ENCODE data around the gene LIF.
"Not testable (repeated sequence)": the region's sequence is repeated elsewhere in the genome, so short reads cannot be mapped to it uniquely, and the experiment has no call there.

Gene LIF

GRCh38 chr22:30204742-30205111 lies 41.8 kb downstream of the LIF start:
- H3K36me3 ChIP-seq, result no peaks in the 10 kb centered on the region
- TF ChIP-seq, protein P1, sequence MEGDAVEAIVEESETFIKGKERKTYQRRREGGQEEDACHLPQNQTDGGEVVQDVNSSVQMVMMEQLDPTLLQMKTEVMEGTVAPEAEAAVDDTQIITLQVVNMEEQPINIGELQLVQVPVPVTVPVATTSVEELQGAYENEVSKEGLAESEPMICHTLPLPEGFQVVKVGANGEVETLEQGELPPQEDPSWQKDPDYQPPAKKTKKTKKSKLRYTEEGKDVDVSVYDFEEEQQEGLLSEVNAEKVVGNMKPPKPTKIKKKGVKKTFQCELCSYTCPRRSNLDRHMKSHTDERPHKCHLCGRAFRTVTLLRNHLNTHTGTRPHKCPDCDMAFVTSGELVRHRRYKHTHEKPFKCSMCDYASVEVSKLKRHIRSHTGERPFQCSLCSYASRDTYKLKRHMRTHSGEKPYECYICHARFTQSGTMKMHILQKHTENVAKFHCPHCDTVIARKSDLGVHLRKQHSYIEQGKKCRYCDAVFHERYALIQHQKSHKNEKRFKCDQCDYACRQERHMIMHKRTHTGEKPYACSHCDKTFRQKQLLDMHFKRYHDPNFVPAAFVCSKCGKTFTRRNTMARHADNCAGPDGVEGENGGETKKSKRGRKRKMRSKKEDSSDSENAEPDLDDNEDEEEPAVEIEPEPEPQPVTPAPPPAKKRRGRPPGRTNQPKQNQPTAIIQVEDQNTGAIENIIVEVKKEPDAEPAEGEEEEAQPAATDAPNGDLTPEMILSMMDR (IDR thresholded peaks at IDR 0.05; ENCODE audit: low read depth, low read length), result no peak
- H3K27ac ChIP-seq, result no peak overlapping the region
- H3K27me3 ChIP-seq (ENCODE audit: insufficient read depth, low read depth, severe bottlenecking), result no peaks in the 10 kb centered on the region
- H3K9me3 ChIP-seq (ENCODE audit: severe bottlenecking), result peaks cover 4% of the 10 kb centered on the region
- no peak for DNase-seq
- H3K4me3 ChIP-seq (ENCODE audit: low read depth, low read length), result no peak overlapping the region

DNA sequence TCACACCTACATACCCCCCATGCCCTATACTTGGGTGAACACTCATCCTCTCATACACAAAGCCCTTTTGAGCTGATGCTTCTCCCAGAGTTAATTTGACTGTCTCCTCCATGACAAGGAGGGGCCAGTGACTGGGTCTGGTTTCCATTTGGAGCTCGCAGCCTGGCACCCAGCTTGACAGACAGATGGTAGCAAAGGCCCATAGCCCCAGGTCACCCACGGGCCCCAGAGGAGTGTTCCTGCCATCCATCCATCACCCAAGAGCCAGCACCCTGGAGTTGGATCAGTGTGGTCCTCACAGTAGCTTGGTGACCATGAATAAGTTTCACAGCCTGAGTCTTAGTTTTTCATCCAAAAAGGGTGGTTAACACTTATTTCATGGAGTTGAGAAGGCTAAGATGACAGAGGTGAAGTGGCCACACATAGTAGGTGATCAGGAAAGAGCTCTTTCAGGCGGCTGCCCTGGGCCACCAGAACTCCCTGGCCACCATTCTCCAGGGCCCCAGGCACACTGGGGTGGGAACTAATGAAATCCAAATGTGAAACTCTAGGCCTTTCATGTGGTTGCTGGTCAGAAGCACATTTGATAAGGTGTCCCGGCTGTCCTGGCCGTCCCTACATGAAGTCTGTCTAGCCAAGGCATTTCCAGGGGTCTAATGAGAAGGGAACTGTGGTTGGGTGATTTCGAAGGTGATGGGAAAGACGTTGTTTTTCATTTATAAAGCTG lies 42.4 kb downstream of the LIF start:
- H3K36me3 ChIP-seq, result no peaks in the 10 kb centered on the region
- H3K9me3 ChIP-seq (ENCODE audit: severe bottlenecking), result peaks cover 4% of the 10 kb centered on the region
- TF ChIP-seq, protein P1 (IDR thresholded peaks at IDR 0.05; ENCODE audit: low read depth, low read length), result no peak
- no peaks in the 10 kb centered on the region for H3K27me3 ChIP-seq (ENCODE audit: insufficient read depth, low read depth, severe bottlenecking)
- H3K4me3 ChIP-seq (ENCODE audit: low read depth, low read length), result no peak overlapping the region
- H3K27ac ChIP-seq, result no peak overlapping the region
- DNase-seq, result no peak

GRCh38 chr22:30202531-30203006 lies 44.0 kb downstream of the LIF start:
- peaks cover 4% of the 10 kb centered on the region for H3K9me3 ChIP-seq (ENCODE audit: severe bottlenecking)
- no peaks in the 10 kb centered on the region for H3K27me3 ChIP-seq (ENCODE audit: insufficient read depth, low read depth, severe bottlenecking)
- H3K27ac ChIP-seq, result peak overlapping the region; percentile 29
- peak; percentile 41 for DNase-seq
- H3K4me3 ChIP-seq (ENCODE audit: low read depth, low read length), result no peak overlapping the region
- H3K36me3 ChIP-seq, result no peaks in the 10 kb centered on the region
- TF ChIP-seq, protein P1 (IDR thresholded peaks at IDR 0.05; ENCODE audit: low read depth, low read length), result no peak

DNA sequence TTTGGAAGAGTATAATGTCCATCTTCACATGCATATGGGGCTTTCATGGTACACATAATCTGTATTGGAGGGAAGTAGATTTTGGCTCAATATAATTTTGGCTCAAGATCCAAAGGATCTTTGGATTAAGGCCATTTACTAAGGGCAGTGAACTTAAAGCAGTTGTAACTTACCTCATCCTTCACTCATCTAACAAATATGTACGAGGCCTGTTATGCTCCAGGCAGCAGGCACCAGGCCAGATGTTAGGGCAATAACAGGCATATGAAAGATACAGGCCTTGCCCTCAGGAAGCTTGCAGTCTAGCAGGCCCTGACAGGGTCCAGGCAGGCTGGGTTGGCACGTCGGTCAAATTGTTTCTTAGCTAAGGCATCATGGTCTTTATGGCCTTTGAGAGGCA lies 44.6 kb downstream of the LIF start:
- no peak overlapping the region for H3K27ac ChIP-seq
- no peaks in the 10 kb centered on the region for H3K36me3 ChIP-seq
- no peaks in the 10 kb centered on the region for H3K27me3 ChIP-seq (ENCODE audit: insufficient read depth, low read depth, severe bottlenecking)
- peaks cover 4% of the 10 kb centered on the region for H3K9me3 ChIP-seq (ENCODE audit: severe bottlenecking)
- H3K4me3 ChIP-seq (ENCODE audit: low read depth, low read length), result no peak overlapping the region
- no peak for DNase-seq
- TF ChIP-seq, protein P1 (IDR thresholded peaks at IDR 0.05; ENCODE audit: low read depth, low read length), result no peak

GRCh38 chr22:30200905-30201304 lies 45.7 kb downstream of the LIF start:
- H3K9me3 ChIP-seq (ENCODE audit: severe bottlenecking); H3K36me3 ChIP-seq; H3K27me3 ChIP-seq (ENCODE audit: insufficient read depth, low read depth, severe bottlenecking); H3K4me3 ChIP-seq (ENCODE audit: low read depth, low read length); H3K27ac ChIP-seq; DNase-seq: not testable (repeated sequence)

- TF ChIP-seq, protein P1 (IDR thresholded peaks at IDR 0.05; ENCODE audit: low read depth, low read length), result no peak
- Histone ChIP-seq H3K27ac (no peak overlapping the region), H3K4me3 (ENCODE audit: low read depth, low read length) (no peak overlapping the region), H3K9me3 (ENCODE audit: severe bottlenecking) (peaks cover 4% of the 10 kb centered on the region), H3K36me3 (no peaks in the 10 kb centered on the region), H3K27me3 (ENCODE audit: insufficient read depth, low read depth, severe bottlenecking) (no peaks in the 10 kb centered on the region)
- DNase-seq, result no peak
Observed at GRCh38 chr22:30198921-30199320, 47.6 kb downstream of the LIF start.
